PC-9 (cell line): Measurements from ENCODE around the gene NUP210.

Source experiments
- CTCF ChIP-seq: fragments of 200-600 bp; sonication (generic); conservative IDR thresholded peaks from 2 replicates; pipeline ENCODE4 v1.6.1; 2017; ENCODE audit warnings: mixed run types, antibody characterized with exemption, mild to moderate bottlenecking, moderate library complexity
- EZH2 ChIP-seq: fragments of 200-600 bp; sonication (generic); IDR thresholded peaks from 2 replicates; pipeline ENCODE4 v1.8.0; 2017; ENCODE audit warnings: antibody characterized with exemption, low read depth

- TF ChIP-seq CTCF (no peak), EZH2 (no peak)
These were observed 6.5 kb upstream of the NUP210 start for GRCh38 chr3:13426591-13426990.
